Measurements from ENCODE around the gene PRKCA.

PRKCA gene

DNA sequence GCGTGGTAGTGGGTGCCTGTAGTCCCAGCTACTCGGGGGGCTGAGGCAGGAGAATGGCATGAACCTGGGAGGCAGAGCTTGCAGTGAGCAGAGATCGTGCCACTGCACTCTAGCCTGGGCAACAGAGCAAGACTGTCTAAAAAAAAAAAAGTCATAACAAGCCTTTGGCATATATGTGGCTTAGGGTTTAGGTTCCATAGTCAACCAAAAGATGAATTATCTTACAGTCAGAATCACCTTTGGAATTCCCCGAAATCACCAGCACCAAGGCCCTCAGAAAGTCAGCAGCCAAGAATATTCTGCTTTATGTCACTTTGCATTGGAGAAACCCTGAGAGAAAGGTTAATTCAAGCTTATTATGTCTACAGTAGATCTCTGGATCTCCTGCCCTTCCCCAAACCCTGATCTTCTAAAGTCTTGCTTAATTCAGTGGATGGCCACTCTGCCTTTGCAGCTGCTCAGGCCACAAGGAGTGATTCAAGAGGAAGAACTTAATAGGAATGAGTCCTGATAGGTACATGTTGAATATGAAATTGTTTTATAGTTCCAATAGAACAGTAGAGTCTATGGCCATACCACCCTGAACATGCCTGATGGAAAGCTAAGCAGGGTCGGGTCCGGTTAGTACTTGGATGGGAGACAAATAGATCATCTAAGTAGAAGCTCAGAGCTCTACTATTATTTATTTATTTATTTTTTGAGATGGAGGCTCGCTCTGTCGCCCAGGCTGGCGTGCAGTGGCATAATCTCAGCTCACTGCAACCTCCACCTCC, 336.5 kb downstream of the PRKCA start:
- no peak for DNase-seq (ENCODE audit: low read depth in 1 of 2, low spot score in 1 of 2)

- no peak for DNase-seq (ENCODE audit: low read depth in 1 of 2, low spot score in 1 of 2)
Observed at GRCh38 chr17:66643815-66644710, 341.6 kb downstream of the PRKCA start.

GRCh38 chr17:66645259-66645658, 342.8 kb downstream of the PRKCA start:
- no peak for DNase-seq (ENCODE audit: low read depth in 1 of 2, low spot score in 1 of 2)

DNA sequence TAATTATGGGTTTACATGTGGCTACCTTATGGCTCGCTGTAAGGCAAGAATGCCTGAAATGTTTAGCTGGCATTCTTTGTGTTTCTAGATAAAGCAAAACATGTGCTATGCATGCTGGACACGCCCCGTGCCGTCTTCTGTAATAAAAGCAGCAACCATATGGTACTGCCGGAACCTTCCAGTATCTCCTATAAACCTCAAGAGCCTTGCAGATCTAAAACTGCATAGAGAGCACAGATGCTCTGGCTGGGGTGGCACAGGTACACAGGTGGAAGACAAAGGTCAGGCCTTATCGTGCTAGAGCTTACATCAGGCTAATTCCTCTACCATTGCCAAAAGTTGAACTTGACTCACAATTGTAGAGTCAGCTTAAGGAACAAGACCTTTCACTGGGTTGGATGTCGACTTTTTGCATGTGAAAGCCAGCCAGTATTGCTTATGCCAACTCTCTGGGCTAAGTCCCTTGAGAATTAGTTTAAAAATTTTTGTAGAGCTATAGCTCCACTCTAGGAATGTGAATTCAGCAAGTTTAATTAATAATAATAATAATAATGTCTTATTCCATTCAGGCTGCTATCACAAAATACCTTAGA, 345.1 kb downstream of the PRKCA start:
- no peak for DNase-seq (ENCODE audit: low read depth in 1 of 2, low spot score in 1 of 2)

- DNase-seq (ENCODE audit: low read depth in 1 of 2, low spot score in 1 of 2), result no peak
Observed at GRCh38 chr17:66649818-66650543, 347.6 kb downstream of the PRKCA start.

DNA sequence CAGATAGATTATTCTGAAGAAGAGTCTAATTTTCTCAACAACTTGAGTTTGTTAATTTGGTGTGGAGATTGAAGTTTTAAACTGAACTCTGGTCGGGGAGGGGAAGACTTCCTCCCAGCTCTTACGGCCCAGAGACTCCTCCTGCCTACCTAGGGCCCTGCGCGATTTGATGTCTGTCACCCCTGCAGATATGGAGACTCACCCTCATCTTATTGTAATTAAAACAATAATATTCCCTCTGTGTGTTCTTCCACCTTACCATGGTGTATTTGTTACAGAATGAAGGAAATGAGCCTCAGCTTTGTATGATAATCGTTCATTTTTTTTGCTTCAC, 348.1 kb downstream of the PRKCA start:
- DNase-seq (ENCODE audit: low read depth in 1 of 2, low spot score in 1 of 2), result no peak

DNA sequence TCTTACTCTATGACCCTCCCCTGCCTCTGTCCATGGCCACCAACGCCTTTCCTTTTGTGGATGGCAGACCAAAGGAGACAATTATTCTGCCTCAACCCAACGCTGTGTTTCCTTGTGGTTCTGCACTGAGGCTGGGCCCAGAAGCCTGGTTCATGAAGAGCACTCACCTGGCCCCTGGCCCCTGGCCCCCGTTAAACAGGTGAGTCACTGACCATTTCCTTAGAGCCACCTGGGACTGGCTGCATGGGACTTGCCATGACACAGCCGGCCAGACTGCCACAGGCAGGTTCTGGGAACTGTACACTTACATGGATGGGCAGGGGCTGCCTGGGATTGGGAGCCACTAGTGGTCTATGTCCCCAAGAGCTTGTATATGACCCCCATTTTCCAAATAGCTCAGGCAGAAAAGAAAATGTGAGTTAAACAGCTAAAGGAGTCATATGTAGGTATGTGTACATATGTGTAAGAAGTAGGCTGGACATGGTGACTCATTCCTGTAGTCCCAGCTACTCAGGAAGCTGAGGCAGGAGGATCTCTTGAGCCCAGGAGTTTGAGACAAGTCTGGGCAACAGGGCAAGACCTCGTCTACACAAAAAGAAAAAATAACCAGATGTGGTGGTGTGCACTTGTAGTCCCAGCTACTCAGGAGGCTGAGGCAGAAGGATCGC, 350.6 kb downstream of the PRKCA start:
- DNase-seq (ENCODE audit: low read depth in 1 of 2, low spot score in 1 of 2), result no peak

DNA sequence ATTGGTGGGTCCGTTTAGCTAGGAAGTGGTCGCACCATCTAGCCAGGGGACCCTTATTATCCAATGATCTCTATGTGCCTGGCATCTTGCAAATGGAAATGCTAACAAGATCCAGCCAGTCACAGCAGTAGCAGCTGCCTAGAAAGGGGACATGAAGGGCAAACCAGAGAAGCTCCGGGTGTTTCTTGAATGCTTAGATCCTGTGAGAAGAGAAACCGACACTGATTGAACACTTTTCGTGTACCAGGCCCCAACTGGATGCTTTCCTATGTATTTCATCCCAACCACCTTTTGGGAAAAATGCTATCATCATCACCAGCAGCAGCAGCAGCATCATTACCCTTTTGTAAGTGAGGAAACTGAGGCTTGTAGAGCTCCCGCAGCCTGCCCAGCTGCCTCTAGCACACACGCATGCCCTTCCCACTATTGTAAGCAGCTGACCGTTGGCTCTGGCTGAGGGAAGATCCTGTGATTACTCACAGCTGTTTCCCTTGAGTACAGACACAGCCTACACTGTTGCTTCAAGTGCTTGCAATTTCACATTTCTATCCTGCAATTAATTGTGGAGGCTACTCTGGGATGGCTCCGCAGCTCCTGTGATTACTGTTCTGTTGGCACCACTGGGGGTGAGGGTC, 351.8 kb downstream of the PRKCA start:
- no peak for DNase-seq (ENCODE audit: low read depth in 1 of 2, low spot score in 1 of 2)

DNA sequence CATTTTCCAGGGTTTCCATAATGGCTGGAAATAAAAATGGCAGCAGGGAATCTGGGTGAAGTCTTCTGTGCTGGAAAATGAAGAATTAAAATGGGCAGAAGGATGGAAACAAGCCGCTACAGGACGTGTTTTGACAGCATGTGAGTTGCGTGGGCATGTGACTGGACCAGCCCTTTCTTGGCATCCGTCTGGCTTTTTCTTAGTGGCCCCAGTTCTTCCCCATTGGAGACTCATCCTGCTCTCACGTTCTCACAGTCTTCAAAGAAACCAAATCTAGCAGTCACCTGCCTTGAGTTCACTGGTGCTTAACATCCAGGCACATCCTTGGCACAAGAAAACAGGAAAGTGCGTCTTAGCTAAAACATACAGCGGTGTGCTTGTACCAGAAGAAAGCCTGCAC, 352.4 kb downstream of the PRKCA start:
- no peak for DNase-seq (ENCODE audit: low read depth in 1 of 2, low spot score in 1 of 2)

DNA sequence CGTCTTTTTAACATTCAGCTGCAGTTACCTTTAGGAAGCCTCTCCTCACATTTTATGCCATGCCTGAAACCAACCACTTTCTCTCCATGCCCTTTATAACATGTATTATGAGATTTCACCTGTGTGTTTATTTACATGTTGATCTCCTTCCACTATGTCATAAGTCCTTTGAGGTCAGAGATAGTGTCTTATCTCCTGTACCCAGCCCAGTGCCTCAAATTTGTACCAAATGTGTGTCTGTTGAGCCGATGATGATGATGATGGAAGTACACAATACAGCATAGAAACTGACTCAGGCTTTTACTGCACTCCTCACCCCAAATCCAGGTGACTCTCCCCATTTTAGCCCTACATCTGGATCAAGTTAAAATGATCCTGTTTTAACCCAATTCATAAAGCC, 353.0 kb downstream of the PRKCA start:
- DNase-seq (ENCODE audit: low read depth in 1 of 2, low spot score in 1 of 2), result no peak

- peak in 1 of 2 donors; percentile 31 for DNase-seq (ENCODE audit: low read depth in 1 of 2, low spot score in 1 of 2)
Observed at GRCh38 chr17:66655861-66656260, 353.4 kb downstream of the PRKCA start.

- DNase-seq (ENCODE audit: low read depth in 1 of 2, low spot score in 1 of 2), result no peak
Observed at GRCh38 chr17:66661411-66662256, 359.2 kb downstream of the PRKCA start.

- no peak for DNase-seq (ENCODE audit: low read depth in 1 of 2, low spot score in 1 of 2)
Observed at GRCh38 chr17:66662496-66662895, 360.1 kb downstream of the PRKCA start.

DNA sequence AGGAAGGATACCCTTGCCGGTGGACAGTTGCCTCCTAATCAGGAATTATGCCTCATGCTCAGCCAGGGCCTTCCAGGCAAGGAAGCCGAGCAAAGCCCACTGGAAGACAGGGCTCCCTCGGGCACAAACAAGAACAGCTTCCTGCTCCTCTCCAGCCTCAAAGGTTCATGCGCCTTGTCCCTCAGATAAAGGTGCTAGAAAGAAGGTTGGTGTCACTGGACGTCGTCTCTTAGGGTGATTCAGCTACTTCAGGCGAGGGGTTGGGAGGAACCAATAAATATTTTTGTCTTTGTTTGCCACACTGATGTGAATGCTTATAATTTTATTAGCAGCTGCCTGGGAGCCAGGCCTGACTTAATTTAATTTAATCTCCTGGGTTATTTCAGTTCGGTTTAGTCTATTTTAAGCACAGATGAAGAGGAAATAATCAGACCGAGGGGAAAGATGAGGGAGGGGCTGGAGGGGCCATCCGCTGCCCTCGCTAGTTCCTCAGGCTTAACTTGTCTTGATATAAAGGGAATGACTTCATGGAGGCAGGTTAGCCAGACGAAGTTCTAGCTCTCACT, 360.7 kb downstream of the PRKCA start:
- no peak for DNase-seq (ENCODE audit: low read depth in 1 of 2, low spot score in 1 of 2)

DNA sequence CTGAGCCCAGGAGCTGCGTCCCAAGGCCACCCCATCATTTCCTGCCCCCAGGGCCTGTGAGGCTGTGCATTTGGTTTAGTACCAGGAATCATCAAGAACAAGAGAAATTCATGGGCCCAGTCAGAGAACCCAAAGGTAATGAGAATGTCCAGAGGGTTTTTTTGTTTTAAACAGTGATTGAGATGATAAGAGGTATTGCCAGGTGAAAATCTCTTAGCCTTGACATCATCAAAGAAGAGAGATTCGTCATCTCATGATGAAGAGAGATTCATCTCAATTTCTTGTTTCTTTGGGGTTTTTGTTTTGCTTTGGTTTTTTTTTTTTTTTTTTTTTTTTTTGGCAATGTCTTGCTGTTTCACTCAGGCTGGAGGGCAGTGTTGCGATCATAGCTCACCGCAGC, 361.9 kb downstream of the PRKCA start:
- no peak for DNase-seq (ENCODE audit: low read depth in 1 of 2, low spot score in 1 of 2)

GRCh38 chr17:66665194-66665593, 362.8 kb downstream of the PRKCA start:
- no peak for DNase-seq (ENCODE audit: low read depth in 1 of 2, low spot score in 1 of 2)

DNA sequence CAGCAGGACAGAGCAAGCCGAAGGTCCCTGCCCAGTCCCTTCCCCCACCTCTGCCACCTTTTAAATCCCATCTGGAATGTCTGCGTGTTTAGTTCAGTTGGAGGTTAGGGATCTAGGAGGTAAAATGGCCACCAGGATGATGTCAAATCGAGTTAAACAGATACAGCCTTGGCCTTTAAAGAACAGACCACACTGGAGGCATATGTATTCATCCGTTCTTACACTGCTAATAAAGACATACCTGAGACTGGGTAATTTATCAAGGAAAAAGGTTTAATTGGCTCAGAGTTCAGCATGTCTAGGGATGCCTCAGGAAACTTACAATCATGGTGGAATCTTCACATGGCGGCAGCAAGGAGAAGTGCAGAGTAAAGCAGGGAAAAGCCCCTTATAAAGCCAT, 364.7 kb downstream of the PRKCA start:
- DNase-seq (ENCODE audit: low read depth in 1 of 2, low spot score in 1 of 2), result no peak

- DNase-seq (ENCODE audit: low read depth in 1 of 2, low spot score in 1 of 2), result peak in 1 of 2 donors; percentile 42
Observed at GRCh38 chr17:66667491-66668030, 365.1 kb downstream of the PRKCA start.

DNA sequence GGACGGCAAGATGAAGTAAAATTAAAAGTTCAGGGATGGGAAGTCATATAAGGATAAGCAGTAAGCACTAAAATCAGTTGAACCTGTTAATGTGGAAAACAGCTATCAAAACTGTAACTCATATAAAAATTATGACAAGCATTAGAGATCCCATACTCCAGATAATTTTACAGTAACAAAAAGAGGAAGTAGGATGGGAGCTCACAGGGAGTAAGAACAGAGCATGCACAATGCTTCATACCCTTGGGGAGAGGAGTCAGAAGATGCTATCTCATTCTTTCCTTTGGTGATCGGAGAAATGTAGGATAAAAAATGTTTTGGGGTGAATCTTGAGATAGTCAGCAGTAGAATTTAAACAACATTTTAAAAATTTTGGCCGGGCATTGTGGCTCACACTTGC, 367.8 kb downstream of the PRKCA start:
- no peak for DNase-seq (ENCODE audit: low read depth in 1 of 2, low spot score in 1 of 2)

Measured in stimulated activated CD4-positive, alpha-beta T cell treated with anti-CD3 and anti-CD28 coated beads, Interleukin-15, amount 100 ng/mL, for 1 hour (primary cell).